Measurements from ENCODE around the gene VGLL4. TPM values are rescaled to one million over a fixed set of nuclear protein-coding genes. Genes with fewer than 3 reads are reported as not detected.

VGLL4 gene
- polyA plus RNA-seq, 2 of the 4 experiments (the other 2 are of a cell fraction), result 24.7 to 28.1 TPM

- no peak overlapping the region for H3K27ac ChIP-seq
- H3K9me3 ChIP-seq, result no peaks in the 10 kb centered on the region
- TF ChIP-seq EHF (CRISPR knock-in tag; IDR thresholded peaks at IDR 0.05), result no peak
- TF ChIP-seq RAD21 (conservative IDR thresholded peaks at IDR 0.05 in 1 of 2, IDR thresholded peaks at IDR 0.05 in 1 of 2), result no peak
- no peak for TF ChIP-seq KDM1A (IDR thresholded peaks at IDR 0.05; ENCODE audit: low read depth)
- TF ChIP-seq CHD2 (IDR thresholded peaks at IDR 0.05; ENCODE audit: low read length, partially characterized antibody), result no peak
- no peak for TF ChIP-seq POLR2A (IDR thresholded peaks at IDR 0.05; ENCODE audit: low read length)
- no peak for TF ChIP-seq JUN (IDR thresholded peaks at IDR 0.05)
- TF ChIP-seq EP300 (IDR thresholded peaks at IDR 0.05), result no peak
- TF ChIP-seq MAFK (IDR thresholded peaks at IDR 0.05; ENCODE audit: partially characterized antibody), result no peak
- TF ChIP-seq E2F6 (IDR thresholded peaks at IDR 0.05; ENCODE audit: borderline replicate concordance, low read depth), result no peak
- TF ChIP-seq SMC3 (IDR thresholded peaks at IDR 0.05), result no peak
- no peak for TF ChIP-seq ZC3H11A (IDR thresholded peaks at IDR 0.05)
- TF ChIP-seq FOXS1 (CRISPR knock-in tag; IDR thresholded peaks at IDR 0.05), result no peak
- POLR2A ChIA-PET, result no interaction called here
- no peak for DNase-seq (ENCODE audit: low read depth in 1 of 2, low spot score in 1 of 2)
- no peak overlapping the region for H3K4me3 ChIP-seq
- 94% methylated on average over 11 of the region's 13 CpGs for WGBS (ENCODE audit: missing lambda C conversion rate)
- no peak for FAIRE-seq
- no peak for ATAC-seq
- CTCF ChIA-PET, result interaction anchor here (1.4 to 1.5 kb wide), 2 partner anchors 16 to 37 kb away, joined by 3 read pairs; no protein-coding TSS in a partner anchor
- 0 out of 3 replicates have a peak, but pooled peaks cover under 1% of the 10 kb centered on the region for H3K4me1 ChIP-seq
- no peak overlapping the region for H3K4me2 ChIP-seq
These were observed 108.3 kb downstream of the VGLL4 start for GRCh38 chr3:11535243-11535960.

DNA sequence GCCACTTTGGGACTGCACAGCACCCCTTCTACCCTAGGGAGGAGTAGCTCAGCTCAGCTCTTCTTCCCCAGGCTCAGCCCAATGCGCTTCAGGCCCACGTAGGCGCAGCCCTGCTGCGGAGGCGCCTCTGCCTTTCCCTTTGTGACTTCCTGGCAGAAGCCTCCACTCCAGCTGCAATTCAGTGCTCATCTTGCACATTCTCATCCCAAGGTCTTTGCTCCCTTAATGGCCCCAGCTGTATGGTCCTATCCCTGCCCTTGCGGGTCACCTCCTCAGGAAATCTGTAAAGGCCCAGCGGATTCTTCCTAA, 109.0 kb downstream of the VGLL4 start:
- no peak overlapping the region for H3K4me2 ChIP-seq
- TF ChIP-seq EHMT2 (IDR thresholded peaks at IDR 0.05; ENCODE audit: low read depth) (no peak), RAD21 (conservative IDR thresholded peaks at IDR 0.05 in 1 of 2, IDR thresholded peaks at IDR 0.05 in 1 of 2) (no peak), HES2 (IDR thresholded peaks at IDR 0.05) (no peak), ZFP36 (IDR thresholded peaks at IDR 0.05; ENCODE audit: borderline replicate concordance, partially characterized antibody) (no peak), EHF (CRISPR knock-in tag; IDR thresholded peaks at IDR 0.05) (no peak), NFE2L2 (conservative IDR thresholded peaks at IDR 0.05; ENCODE audit: low read length) (no peak)
- ATAC-seq (no peak), FAIRE-seq (no peak), DNase-seq (ENCODE audit: low read depth in 1 of 2, low spot score in 1 of 2) (no peak)
- 92% methylated on average over 7 of the region's 7 CpGs for WGBS (ENCODE audit: missing lambda C conversion rate)
- POLR2A ChIA-PET, result no interaction called here
- H3K4me1 ChIP-seq, result peaks cover 7% of the 10 kb centered on the region; the same call in 1 of the 3 replicates
- CTCF ChIA-PET, result interaction anchor here (1.4 kb wide), 1 partner anchor 36 kb away, joined by 3 read pairs; no protein-coding TSS in a partner anchor
- H3K9me3 ChIP-seq, result no peaks in the 10 kb centered on the region
- no peak overlapping the region for H3K4me3 ChIP-seq
- H3K27ac ChIP-seq, result no peak overlapping the region

DNA sequence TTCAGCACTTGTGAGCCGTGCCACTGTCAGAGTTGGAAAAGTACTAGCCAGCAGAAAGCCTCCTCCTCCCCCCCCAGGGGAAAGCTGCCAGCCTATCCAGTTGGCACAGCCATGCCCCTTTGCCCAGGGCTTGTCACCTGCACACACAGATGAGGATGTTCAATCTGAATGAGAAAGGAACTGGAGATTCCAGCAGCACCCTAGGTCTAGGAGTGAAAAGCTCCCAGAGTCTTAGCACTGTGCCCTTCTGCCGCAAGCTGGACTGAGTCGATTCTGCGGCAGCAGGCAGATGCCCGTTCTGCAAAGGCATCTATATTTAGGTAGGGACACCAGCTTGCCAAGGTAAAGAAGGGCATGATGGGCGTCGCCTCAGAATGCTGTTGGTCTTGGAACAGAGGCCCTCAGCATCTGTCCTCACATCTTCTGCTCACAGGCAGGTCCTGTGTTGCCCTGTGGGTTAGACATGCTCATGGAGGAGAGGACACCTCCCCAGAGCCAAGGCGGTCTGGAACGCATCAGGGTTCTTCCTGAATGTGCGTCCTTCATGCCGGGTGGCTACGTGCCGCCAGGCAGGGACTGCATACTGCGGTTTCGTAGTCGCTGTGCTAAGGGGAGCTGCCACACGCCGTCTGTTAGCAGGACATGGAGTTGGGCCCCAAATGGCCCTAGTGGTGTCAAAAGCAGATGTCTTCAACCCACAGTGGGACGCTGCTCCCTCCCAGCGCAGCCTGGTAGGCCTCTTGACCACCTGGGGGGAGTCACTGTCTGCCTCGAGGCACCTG, 109.5 kb downstream of the VGLL4 start:
- FAIRE-seq (no peak), DNase-seq (ENCODE audit: low read depth in 1 of 2, low spot score in 1 of 2) (no peak), ATAC-seq (no peak)
- Histone ChIP-seq H3K4me1 (peaks cover 9% of the 10 kb centered on the region; the same call in 1 of the 3 replicates), H3K27ac (no peak overlapping the region), H3K4me2 (no peak overlapping the region), H3K9me3 (no peaks in the 10 kb centered on the region), H3K4me3 (no peak overlapping the region)
- no peak for TF ChIP-seq HDAC2 (IDR thresholded peaks at IDR 0.05)
- TF ChIP-seq CHD2 (IDR thresholded peaks at IDR 0.05; ENCODE audit: low read length, partially characterized antibody), result no peak
- no peak for TF ChIP-seq EHMT2 (IDR thresholded peaks at IDR 0.05; ENCODE audit: low read depth)
- no peak for TF ChIP-seq RAD21 (conservative IDR thresholded peaks at IDR 0.05 in 1 of 2, IDR thresholded peaks at IDR 0.05 in 1 of 2)
- TF ChIP-seq PHF8 (IDR thresholded peaks at IDR 0.05; ENCODE audit: borderline replicate concordance, low read depth), result no peak
- TF ChIP-seq, protein P1, sequence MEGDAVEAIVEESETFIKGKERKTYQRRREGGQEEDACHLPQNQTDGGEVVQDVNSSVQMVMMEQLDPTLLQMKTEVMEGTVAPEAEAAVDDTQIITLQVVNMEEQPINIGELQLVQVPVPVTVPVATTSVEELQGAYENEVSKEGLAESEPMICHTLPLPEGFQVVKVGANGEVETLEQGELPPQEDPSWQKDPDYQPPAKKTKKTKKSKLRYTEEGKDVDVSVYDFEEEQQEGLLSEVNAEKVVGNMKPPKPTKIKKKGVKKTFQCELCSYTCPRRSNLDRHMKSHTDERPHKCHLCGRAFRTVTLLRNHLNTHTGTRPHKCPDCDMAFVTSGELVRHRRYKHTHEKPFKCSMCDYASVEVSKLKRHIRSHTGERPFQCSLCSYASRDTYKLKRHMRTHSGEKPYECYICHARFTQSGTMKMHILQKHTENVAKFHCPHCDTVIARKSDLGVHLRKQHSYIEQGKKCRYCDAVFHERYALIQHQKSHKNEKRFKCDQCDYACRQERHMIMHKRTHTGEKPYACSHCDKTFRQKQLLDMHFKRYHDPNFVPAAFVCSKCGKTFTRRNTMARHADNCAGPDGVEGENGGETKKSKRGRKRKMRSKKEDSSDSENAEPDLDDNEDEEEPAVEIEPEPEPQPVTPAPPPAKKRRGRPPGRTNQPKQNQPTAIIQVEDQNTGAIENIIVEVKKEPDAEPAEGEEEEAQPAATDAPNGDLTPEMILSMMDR (IDR thresholded peaks at IDR 0.05), result no peak
- TF ChIP-seq KDM1A (IDR thresholded peaks at IDR 0.05; ENCODE audit: low read depth), result no peak
- no peak for TF ChIP-seq RARB (CRISPR knock-in tag; IDR thresholded peaks at IDR 0.05)
- no peak for TF ChIP-seq HEYL (CRISPR knock-in tag; IDR thresholded peaks at IDR 0.05)
- TF ChIP-seq ATOH8 (CRISPR knock-in tag; IDR thresholded peaks at IDR 0.05; ENCODE audit: low read depth), result no peak
- TF ChIP-seq MYC (IDR thresholded peaks at IDR 0.05; ENCODE audit: borderline replicate concordance, low read length), result no peak
- TF ChIP-seq ESRRA (IDR thresholded peaks at IDR 0.05; ENCODE audit: borderline replicate concordance, low read length), result no peak
- WGBS (ENCODE audit: missing lambda C conversion rate), result 86% methylated on average over 17 of the region's 21 CpGs
- ChIA-PET CTCF (interaction anchor here (1.4 kb wide), 1 partner anchor 36 kb away, joined by 3 read pairs; no protein-coding TSS in a partner anchor), POLR2A (no interaction called here)

All from A549 (cell line).